K562 (cell line): Measurements from ENCODE around the gene RIPPLY3. TPM values are rescaled to one million over a fixed set of nuclear protein-coding genes. Genes with fewer than 3 reads are reported as not detected.

Experiments
- AFF1 ChIP-seq, 2 experiments: fragments of 450-650 bp; IDR thresholded peaks; 2 replicates each; pipeline ENCODE4 v1.6.1; 2018; ENCODE audit warnings: mild to moderate bottlenecking in 2 of 2, low read depth in 1 of 2; ENCODE audit not compliant: partially characterized antibody in 2 of 2
- ARID2 ChIP-seq: fragments of 450-650 bp; IDR thresholded peaks from 2 replicates; pipeline ENCODE4 v1.6.1; 2017; ENCODE audit warnings: antibody characterized with exemption, mild to moderate bottlenecking
- CBX3 ChIP-seq, 2 experiments: IDR thresholded peaks; 1 replicate in 1 of 2; 2 replicates in 1 of 2; pipeline ENCODE4 v1.6.1; 2012; ENCODE audit warnings: inconsistent platforms in 2 of 2, low read length in 2 of 2, borderline replicate concordance in 1 of 2, control low read depth in 1 of 2
- COPS2 ChIP-seq: fragments of 450-650 bp; conservative IDR thresholded peaks from 2 replicates; pipeline ENCODE4 v1.6.1; 2016; ENCODE audit warnings: mild to moderate bottlenecking, moderate library complexity
- E2F5 ChIP-seq: sonication (generic); formaldehyde crosslinking; IDR thresholded peaks from 2 replicates; pipeline ENCODE4 v1.8.0; 2022; ENCODE audit warnings: mild to moderate bottlenecking, missing genetic modification reagents
- HDAC6 ChIP-seq: IDR thresholded peaks from 2 replicates; pipeline ENCODE4 v1.6.1; 2012; ENCODE audit warnings: low read depth, mild to moderate bottlenecking, control low read depth, inconsistent platforms, low read length, moderate library complexity
- KDM1A ChIP-seq, 2 experiments: fragments of 450-650 bp; IDR thresholded peaks; 2 replicates each; pipeline ENCODE4 v1.6.1; 2016; ENCODE audit warnings: mild to moderate bottlenecking in 2 of 2
- NELFE ChIP-seq: IDR thresholded peaks from 2 replicates; pipeline ENCODE4 v1.6.1; 2011; ENCODE audit warnings: mild to moderate bottlenecking; ENCODE audit not compliant: insufficient read depth, insufficient read length
- NRF1 ChIP-seq, 2 experiments: fragments of 450-650 bp; IDR thresholded peaks in 1 of 2; conservative IDR thresholded peaks in 1 of 2; 2 replicates each; pipeline ENCODE4 v1.6.1; 2014; ENCODE audit warnings: mild to moderate bottlenecking in 2 of 2
- PTRF ChIP-seq: fragments of 450-650 bp; IDR thresholded peaks from 2 replicates; pipeline ENCODE4 v1.6.1; 2016; ENCODE audit warnings: mild to moderate bottlenecking, missing genetic modification characterization, missing compliant biosample characterization
- TAF1 ChIP-seq: IDR thresholded peaks from 2 replicates; pipeline ENCODE4 v1.6.1; 2011; ENCODE audit warnings: mild to moderate bottlenecking, low read length, moderate library complexity; ENCODE audit not compliant: insufficient read depth, control insufficient read depth, severe bottlenecking; ENCODE audit errors: extremely low read depth
- ZBTB40 ChIP-seq, 2 experiments: fragments of 450-650 bp in 1 of 2; sonication (generic) in 1 of 2; formaldehyde crosslinking in 1 of 2; IDR thresholded peaks; 2 replicates each; pipeline versions ENCODE4 v1.7.1 to v1.9.0; 2016 to 2022; ENCODE audit warnings: inconsistent platforms in 1 of 2, mild to moderate bottlenecking in 1 of 2, missing genetic modification reagents in 1 of 2
- polyA plus RNA-seq, 8 experiments: library from polyadenylated mRNA; depleted of rRNA in 4 of 8; stranded (reverse) in 5 of 8; unstranded in 3 of 8; fragments of >200 nt; fragmentation: Nextera tagmentation in 2 of 8; fragmentation: Illumina TruSeq in 1 of 8; extraction: Ambion mirVana in 2 of 8; extraction: Trizol in 1 of 8; gene quantifications; 2 replicates each; pipeline versions ENCODE4 v1.2.1 to v1.2.3, GENCODE V29; 2011 to 2014; ENCODE audit warnings: inconsistent platforms in 1 of 8, missing spikeins in 1 of 8
- total RNA-seq, 7 experiments: library from RNA; depleted of rRNA in 6 of 7; stranded (reverse); fragments of >200 nt in 6 of 7; fragmentation: Illumina TruSeq in 2 of 7; extraction: Trizol in 2 of 7; gene quantifications; 2 replicates each; pipeline versions ENCODE4 v1.2.1 to v1.2.3, GENCODE V29; 2011 to 2021; ENCODE audit warnings: low replicate concordance in 1 of 7

The RIPPLY3 gene
- total and polyA plus RNA-seq, 9 of the 15 experiments (the other 6 are each of a cell fraction or from before 2014, with no cell fraction given), result not detected

GRCh38 chr21:36989699-36990507 is 16.6 kb upstream of the RIPPLY3 start (continued):
- peak; percentile 90 for TF ChIP-seq ZBTB40 (IDR thresholded peaks at IDR 0.05)
- TF ChIP-seq ZBTB40 (CRISPR knock-in tag; IDR thresholded peaks at IDR 0.05), result no peak
- no peak for TF ChIP-seq COPS2
- TF ChIP-seq PTRF (tag), result no peak
- TF ChIP-seq TAF1, result no peak
- peak; percentile 97 to 98 for TF ChIP-seq NRF1 (conservative IDR thresholded peaks at IDR 0.05 in 1 of 2, IDR thresholded peaks at IDR 0.05 in 1 of 2)
- no peak for TF ChIP-seq HDAC6
- TF ChIP-seq AFF1 (IDR thresholded peaks at IDR 0.05; ENCODE audit: low read depth in 1 of 2, partially characterized antibody in 2 of 2), result no peak
- no peak for TF ChIP-seq ARID2
- peak; percentile 86 for TF ChIP-seq E2F5 (CRISPR knock-in tag)
- TF ChIP-seq KDM1A (IDR thresholded peaks at IDR 0.05), result no peak
- no peak; a peak in 2 of 3 replicates for TF ChIP-seq CBX3 (IDR thresholded peaks at IDR 0.05; ENCODE audit: borderline replicate concordance in 1 of 2, low read length in 2 of 2)
- TF ChIP-seq NELFE, result no peak
